WTC11 (cell line): ENCODE results near the gene NFS1. TPM values are rescaled to one million over a fixed set of nuclear protein-coding genes. Genes with fewer than 3 reads are reported as not detected.

Experiments
- ATAC-seq: fragments of 200-7000 bp; cut with Tn5 transposase; 2 replicates; pipeline ENCODE4 v1.10.0; 2021; ENCODE audit warnings: mild to moderate bottlenecking, moderate library complexity
- CTCF ChIA-PET: fragments of 300-600 bp; sonication (Branson Sonifier 250); formaldehyde crosslinking; loops from one replicate; lab custom pipeline; 2021; ENCODE audit warnings: antibody characterized with exemption; lab: Charles Lee
- POLR2A ChIA-PET: fragments of 350-600 bp; sonication (Branson Sonifier 250); formaldehyde crosslinking; loops from one replicate; lab custom pipeline; 2021; ENCODE audit warnings: antibody characterized with exemption; lab: Charles Lee
- DNase-seq: peaks from one replicate; pipeline ENCODE4 v3.0.0; 2021; ENCODE audit warnings: low spot score
- H3K27ac Mint-ChIP-seq: 2 replicates; pipeline ENCODE4 v1.8.0; 2021; ENCODE audit warnings: mixed read lengths
- H3K27me3 Mint-ChIP-seq: 2 replicates; pipeline ENCODE4 v1.8.0; 2021; ENCODE audit warnings: low read depth, mild to moderate bottlenecking, moderate library complexity, mixed read lengths
- H3K36me3 Mint-ChIP-seq: 2 replicates; pipeline ENCODE4 v1.8.0; 2021; ENCODE audit warnings: mixed read lengths
- H3K4me1 Mint-ChIP-seq: 2 replicates; pipeline ENCODE4 v1.8.0; 2022; ENCODE audit warnings: mixed read lengths
- H3K4me3 Mint-ChIP-seq: 2 replicates; pipeline ENCODE4 v1.8.0; 2021; ENCODE audit warnings: mild to moderate bottlenecking, moderate library complexity, mixed read lengths
- H3K9me3 Mint-ChIP-seq: 2 replicates; pipeline ENCODE4 v1.8.0; 2021; ENCODE audit warnings: mixed read lengths
- ELF4 ChIP-seq: sonication (generic); formaldehyde crosslinking; IDR thresholded peaks from 2 replicates; pipeline ENCODE4 v1.8.1; 2022; ENCODE audit warnings: low read depth, mild to moderate bottlenecking, moderate library complexity, missing genetic modification reagents
- ESRRA ChIP-seq: sonication (generic); formaldehyde crosslinking; IDR thresholded peaks from 2 replicates; pipeline ENCODE4 v1.8.1; 2022; ENCODE audit warnings: mild to moderate bottlenecking, missing genetic modification reagents, borderline replicate concordance
- GABPB1 ChIP-seq: sonication (generic); formaldehyde crosslinking; IDR thresholded peaks from 2 replicates; pipeline ENCODE4 v1.8.1; 2023; ENCODE audit warnings: mild to moderate bottlenecking, missing genetic modification reagents
- GRHL2 ChIP-seq: fragments of 250-450 bp; sonication (Bioruptor Pico); IDR thresholded peaks from 2 replicates; pipeline ENCODE4 v1.8.0; 2022; ENCODE audit warnings: mild to moderate bottlenecking, moderate library complexity; ENCODE audit not compliant: insufficient replicate concordance, severe bottlenecking
- MXD4 ChIP-seq: fragments of 250-450 bp; sonication (Bioruptor Pico); IDR thresholded peaks from 2 replicates; pipeline ENCODE4 v1.8.0; 2021; ENCODE audit warnings: mild to moderate bottlenecking, moderate library complexity, borderline replicate concordance
- MYBL2 ChIP-seq: sonication (generic); formaldehyde crosslinking; IDR thresholded peaks from 2 replicates; pipeline ENCODE4 v1.8.1; 2023; ENCODE audit warnings: mild to moderate bottlenecking, moderate library complexity, missing genetic modification reagents
- PRRX2 ChIP-seq: fragments of 250-450 bp; sonication (Bioruptor Pico); IDR thresholded peaks from 2 replicates; pipeline ENCODE4 v1.8.0; 2021; ENCODE audit warnings: mild to moderate bottlenecking
- SMAD3 ChIP-seq: sonication (generic); formaldehyde crosslinking; IDR thresholded peaks from 2 replicates; pipeline ENCODE4 v1.8.0; 2022; ENCODE audit warnings: missing genetic modification reagents, mild to moderate bottlenecking, borderline replicate concordance
- ZBTB21 ChIP-seq: sonication (generic); formaldehyde crosslinking; IDR thresholded peaks from 2 replicates; pipeline ENCODE4 v1.8.1; 2023; ENCODE audit warnings: mild to moderate bottlenecking, missing genetic modification reagents, borderline replicate concordance
- ZNF423 ChIP-seq: fragments of 250-450 bp; sonication (Bioruptor Pico); IDR thresholded peaks from 2 replicates; pipeline ENCODE4 v2.1.2; 2022; ENCODE audit warnings: mild to moderate bottlenecking, moderate library complexity
- total RNA-seq: library from RNA; stranded (reverse); gene quantifications from 3 replicates; pipeline ENCODE4 v1.2.3, GENCODE V29; 2021
- TF ChIP-seq, protein P1 (sequence below): sonication (generic); formaldehyde crosslinking; IDR thresholded peaks from 2 replicates; pipeline ENCODE4 v1.8.1; 2023; ENCODE audit warnings: mild to moderate bottlenecking, missing genetic modification reagents
- TF ChIP-seq, protein P2 (sequence below): sonication (generic); formaldehyde crosslinking; conservative IDR thresholded peaks from 2 replicates; pipeline ENCODE4 v1.8.1; 2022; ENCODE audit warnings: mild to moderate bottlenecking, missing genetic modification reagents
- TF ChIP-seq, protein P3 (sequence below): sonication (generic); formaldehyde crosslinking; IDR thresholded peaks from 2 replicates; pipeline ENCODE4 v1.8.1; 2023; ENCODE audit warnings: mild to moderate bottlenecking, missing genetic modification reagents, moderate library complexity
- TF ChIP-seq, protein P4 (sequence below): sonication (generic); formaldehyde crosslinking; IDR thresholded peaks from 2 replicates; pipeline ENCODE4 v1.8.1; 2023; ENCODE audit warnings: mild to moderate bottlenecking, missing genetic modification reagents
- TF ChIP-seq, protein P5 (sequence below): sonication (generic); formaldehyde crosslinking; IDR thresholded peaks from 2 replicates; pipeline ENCODE4 v1.8.1; 2022; ENCODE audit warnings: missing genetic modification reagents, borderline replicate concordance
- TF ChIP-seq, protein P6 (sequence below): sonication (generic); formaldehyde crosslinking; IDR thresholded peaks from 2 replicates; pipeline ENCODE4 v1.8.0; 2023; ENCODE audit warnings: mild to moderate bottlenecking, missing genetic modification reagents

The NFS1 gene
- total RNA-seq, 1 experiment from 2014 or later = 36.1 TPM

DNA sequence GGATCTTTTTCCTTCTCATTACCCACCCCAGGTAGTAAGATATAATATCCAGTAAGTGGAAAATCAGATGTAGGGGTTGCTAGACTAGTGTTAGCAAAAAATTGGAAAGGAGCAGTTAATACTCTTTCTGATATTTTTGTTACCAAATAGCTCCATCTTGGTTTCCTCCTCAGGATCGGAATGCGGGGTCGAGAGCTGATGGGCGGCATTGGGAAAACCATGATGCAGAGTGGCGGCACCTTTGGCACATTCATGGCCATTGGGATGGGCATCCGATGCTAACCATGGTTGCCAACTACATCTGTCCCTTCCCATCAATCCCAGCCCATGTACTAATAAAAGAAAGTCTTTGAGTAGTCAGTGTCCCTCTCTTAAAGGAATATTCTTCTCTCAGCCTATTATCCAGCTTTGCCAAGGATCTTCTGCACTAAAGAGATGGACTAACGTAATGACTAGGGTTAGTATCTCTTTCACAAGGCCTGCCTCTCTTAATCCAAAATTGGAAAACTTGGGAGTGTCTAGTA lies 1.5 kb upstream of the NFS1 start (continued):
- TF ChIP-seq PRRX2 (CRISPR knock-in tag) (no peak), GRHL2 (CRISPR knock-in tag) (no peak)
- TF ChIP-seq, protein P1, sequence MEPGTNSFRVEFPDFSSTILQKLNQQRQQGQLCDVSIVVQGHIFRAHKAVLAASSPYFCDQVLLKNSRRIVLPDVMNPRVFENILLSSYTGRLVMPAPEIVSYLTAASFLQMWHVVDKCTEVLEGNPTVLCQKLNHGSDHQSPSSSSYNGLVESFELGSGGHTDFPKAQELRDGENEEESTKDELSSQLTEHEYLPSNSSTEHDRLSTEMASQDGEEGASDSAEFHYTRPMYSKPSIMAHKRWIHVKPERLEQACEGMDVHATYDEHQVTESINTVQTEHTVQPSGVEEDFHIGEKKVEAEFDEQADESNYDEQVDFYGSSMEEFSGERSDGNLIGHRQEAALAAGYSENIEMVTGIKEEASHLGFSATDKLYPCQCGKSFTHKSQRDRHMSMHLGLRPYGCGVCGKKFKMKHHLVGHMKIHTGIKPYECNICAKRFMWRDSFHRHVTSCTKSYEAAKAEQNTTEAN (CRISPR knock-in tag) = no peak

DNA sequence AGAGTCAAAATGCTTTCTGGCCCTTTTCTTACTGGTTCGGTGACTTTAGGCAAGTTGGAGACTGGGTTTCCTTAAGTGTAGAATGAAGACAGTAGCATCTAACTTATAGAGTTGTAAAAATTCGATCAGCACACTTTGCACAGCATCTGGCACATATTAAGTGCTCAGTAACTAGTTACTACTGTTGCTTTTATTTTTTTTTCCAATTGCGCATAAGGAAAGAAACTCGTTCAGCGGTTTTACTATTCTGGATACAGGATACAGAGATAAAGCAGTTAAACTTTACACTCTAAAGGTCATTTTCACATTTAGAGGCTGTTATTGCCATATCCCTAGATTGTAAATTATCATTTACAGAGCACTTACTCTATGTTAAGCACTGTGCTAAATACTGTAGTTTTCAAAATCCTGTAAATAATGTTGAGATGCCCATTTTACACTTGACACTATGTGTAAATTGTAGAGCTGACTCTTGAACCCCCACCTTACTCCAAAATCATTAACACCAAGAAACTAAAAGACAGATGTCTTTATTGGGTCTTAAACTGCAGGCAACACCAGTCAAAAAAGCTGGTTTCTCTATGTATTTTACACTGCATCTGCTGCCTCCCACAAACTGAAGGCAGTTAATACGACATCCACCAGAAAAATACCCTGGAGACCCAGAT lies 939 bp upstream of the NFS1 start:
- POLR2A ChIA-PET = interaction anchor here (1.1 to 1.7 kb wide), 4 partner anchors 42 to 254 kb away, joined by 4 to 6 read pairs (median 4); partner anchors contain the start of genes RBM39 and SCAND1
- Mint-ChIP-seq H3K4me3 (peak overlapping the region; percentile 93), H3K36me3 (peaks cover 32% of the 10 kb centered on the region), H3K9me3 (no peaks in the 10 kb centered on the region), H3K4me1 (peaks cover 19% of the 10 kb centered on the region), H3K27me3 (no peaks in the 10 kb centered on the region), H3K27ac (peak overlapping the region; percentile 96)
- CTCF ChIA-PET = interaction anchor here (0.8 to 1.2 kb wide), 3 partner anchors 42 to 255 kb away, joined by 3 to 4 read pairs (median 3); partner anchors contain the start of genes RBM39 and SCAND1
- TF ChIP-seq, protein P2, sequence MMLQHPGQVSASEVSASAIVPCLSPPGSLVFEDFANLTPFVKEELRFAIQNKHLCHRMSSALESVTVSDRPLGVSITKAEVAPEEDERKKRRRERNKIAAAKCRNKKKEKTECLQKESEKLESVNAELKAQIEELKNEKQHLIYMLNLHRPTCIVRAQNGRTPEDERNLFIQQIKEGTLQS = no peak
- TF ChIP-seq ZNF423 (CRISPR knock-in tag) = no peak
- no peak for TF ChIP-seq MXD4 (CRISPR knock-in tag)
- no peak for TF ChIP-seq ZBTB21
- TF ChIP-seq ELF4 (CRISPR knock-in tag) = no peak
- TF ChIP-seq, protein P3, sequence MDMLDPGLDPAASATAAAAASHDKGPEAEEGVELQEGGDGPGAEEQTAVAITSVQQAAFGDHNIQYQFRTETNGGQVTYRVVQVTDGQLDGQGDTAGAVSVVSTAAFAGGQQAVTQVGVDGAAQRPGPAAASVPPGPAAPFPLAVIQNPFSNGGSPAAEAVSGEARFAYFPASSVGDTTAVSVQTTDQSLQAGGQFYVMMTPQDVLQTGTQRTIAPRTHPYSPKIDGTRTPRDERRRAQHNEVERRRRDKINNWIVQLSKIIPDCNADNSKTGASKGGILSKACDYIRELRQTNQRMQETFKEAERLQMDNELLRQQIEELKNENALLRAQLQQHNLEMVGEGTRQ (CRISPR knock-in tag) = no peak
- TF ChIP-seq, protein P4, sequence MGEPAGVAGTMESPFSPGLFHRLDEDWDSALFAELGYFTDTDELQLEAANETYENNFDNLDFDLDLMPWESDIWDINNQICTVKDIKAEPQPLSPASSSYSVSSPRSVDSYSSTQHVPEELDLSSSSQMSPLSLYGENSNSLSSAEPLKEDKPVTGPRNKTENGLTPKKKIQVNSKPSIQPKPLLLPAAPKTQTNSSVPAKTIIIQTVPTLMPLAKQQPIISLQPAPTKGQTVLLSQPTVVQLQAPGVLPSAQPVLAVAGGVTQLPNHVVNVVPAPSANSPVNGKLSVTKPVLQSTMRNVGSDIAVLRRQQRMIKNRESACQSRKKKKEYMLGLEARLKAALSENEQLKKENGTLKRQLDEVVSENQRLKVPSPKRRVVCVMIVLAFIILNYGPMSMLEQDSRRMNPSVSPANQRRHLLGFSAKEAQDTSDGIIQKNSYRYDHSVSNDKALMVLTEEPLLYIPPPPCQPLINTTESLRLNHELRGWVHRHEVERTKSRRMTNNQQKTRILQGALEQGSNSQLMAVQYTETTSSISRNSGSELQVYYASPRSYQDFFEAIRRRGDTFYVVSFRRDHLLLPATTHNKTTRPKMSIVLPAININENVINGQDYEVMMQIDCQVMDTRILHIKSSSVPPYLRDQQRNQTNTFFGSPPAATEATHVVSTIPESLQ = no peak
- no peak for TF ChIP-seq SMAD3 (CRISPR knock-in tag)
- DNase-seq (no peak), ATAC-seq (no peak)

DNA sequence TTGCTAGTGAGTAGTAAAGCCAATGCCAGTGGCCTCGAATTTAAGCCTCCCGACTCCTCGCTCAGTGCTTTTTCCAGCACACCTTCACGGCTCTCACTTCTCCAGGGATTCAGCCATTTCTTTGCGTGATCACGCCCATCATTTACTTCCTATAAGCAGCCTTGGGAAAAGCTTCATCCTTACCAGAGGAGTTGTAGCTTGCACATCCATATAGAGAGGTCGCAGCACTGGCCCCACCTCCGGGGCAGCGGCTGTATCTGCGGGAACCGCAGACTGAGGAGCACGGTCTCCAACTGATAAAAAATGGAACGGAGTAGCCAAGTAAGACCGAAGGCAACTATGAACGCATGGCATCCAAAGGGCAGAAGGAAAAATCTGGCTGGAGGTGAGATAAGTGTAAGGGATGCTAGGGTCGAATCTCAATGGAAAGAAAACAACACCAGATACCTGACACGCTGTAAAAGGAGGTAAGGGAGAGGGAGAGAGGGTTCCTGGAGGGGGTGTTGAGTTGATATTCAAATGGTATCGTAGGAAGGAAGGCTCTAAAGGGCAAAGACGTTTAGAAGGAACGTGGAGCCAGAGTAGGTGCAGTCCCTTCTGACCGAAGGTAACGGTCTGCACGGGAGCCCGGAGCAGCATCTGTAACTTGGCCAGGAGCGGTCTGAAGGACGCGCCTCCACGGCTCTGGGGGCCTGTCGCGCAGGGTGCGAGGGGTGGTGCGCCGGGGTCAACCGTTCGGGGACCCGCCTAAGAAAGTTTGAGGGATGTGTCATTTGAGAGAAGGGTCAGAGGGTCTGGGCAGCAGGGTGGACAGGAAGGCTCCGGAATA lies 640 bp downstream of the NFS1 start:
- POLR2A ChIA-PET = interaction anchor here (0.9 to 1.7 kb wide), 5 partner anchors 44 to 256 kb away, joined by 3 to 6 read pairs (median 3); partner anchors contain the start of genes ERGIC3, RBM39, SCAND1 and SPAG4
- H3K9me3 Mint-ChIP-seq = no peaks in the 10 kb centered on the region
- TF ChIP-seq, protein P5, sequence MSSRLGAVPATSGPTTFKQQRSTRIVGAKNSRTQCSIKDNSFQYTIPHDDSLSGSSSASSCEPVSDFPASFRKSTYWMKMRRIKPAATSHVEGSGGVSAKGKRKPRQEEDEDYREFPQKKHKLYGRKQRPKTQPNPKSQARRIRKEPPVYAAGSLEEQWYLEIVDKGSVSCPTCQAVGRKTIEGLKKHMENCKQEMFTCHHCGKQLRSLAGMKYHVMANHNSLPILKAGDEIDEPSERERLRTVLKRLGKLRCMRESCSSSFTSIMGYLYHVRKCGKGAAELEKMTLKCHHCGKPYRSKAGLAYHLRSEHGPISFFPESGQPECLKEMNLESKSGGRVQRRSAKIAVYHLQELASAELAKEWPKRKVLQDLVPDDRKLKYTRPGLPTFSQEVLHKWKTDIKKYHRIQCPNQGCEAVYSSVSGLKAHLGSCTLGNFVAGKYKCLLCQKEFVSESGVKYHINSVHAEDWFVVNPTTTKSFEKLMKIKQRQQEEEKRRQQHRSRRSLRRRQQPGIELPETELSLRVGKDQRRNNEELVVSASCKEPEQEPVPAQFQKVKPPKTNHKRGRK (CRISPR knock-in tag) = no peak
- TF ChIP-seq MYBL2 = 0 out of 2 replicates have a peak, but pooled peaks have one; percentile 11
- no peak; the same call in 1 of the 2 replicates for TF ChIP-seq GABPB1
- no peak for TF ChIP-seq MXD4 (CRISPR knock-in tag)
- TF ChIP-seq, protein P6, sequence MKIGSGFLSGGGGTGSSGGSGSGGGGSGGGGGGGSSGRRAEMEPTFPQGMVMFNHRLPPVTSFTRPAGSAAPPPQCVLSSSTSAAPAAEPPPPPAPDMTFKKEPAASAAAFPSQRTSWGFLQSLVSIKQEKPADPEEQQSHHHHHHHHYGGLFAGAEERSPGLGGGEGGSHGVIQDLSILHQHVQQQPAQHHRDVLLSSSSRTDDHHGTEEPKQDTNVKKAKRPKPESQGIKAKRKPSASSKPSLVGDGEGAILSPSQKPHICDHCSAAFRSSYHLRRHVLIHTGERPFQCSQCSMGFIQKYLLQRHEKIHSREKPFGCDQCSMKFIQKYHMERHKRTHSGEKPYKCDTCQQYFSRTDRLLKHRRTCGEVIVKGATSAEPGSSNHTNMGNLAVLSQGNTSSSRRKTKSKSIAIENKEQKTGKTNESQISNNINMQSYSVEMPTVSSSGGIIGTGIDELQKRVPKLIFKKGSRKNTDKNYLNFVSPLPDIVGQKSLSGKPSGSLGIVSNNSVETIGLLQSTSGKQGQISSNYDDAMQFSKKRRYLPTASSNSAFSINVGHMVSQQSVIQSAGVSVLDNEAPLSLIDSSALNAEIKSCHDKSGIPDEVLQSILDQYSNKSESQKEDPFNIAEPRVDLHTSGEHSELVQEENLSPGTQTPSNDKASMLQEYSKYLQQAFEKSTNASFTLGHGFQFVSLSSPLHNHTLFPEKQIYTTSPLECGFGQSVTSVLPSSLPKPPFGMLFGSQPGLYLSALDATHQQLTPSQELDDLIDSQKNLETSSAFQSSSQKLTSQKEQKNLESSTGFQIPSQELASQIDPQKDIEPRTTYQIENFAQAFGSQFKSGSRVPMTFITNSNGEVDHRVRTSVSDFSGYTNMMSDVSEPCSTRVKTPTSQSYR = 0 out of 2 replicates have a peak, but pooled peaks have one; percentile 8
- no peak for TF ChIP-seq ESRRA (CRISPR knock-in tag)

More for the DNA sequence above, 640 bp downstream of the NFS1 start:
- H3K4me3 Mint-ChIP-seq = peak overlapping the region; percentile 93
- no peaks in the 10 kb centered on the region for H3K27me3 Mint-ChIP-seq
- CTCF ChIA-PET = interaction anchor here (1.5 kb wide), 1 partner anchor 130 kb away, joined by 3 read pairs; no protein-coding TSS in a partner anchor
- ATAC-seq = peak; percentile 16
- DNase-seq = no peak
- H3K36me3 Mint-ChIP-seq = peaks cover 18% of the 10 kb centered on the region
- H3K4me1 Mint-ChIP-seq = peaks cover 19% of the 10 kb centered on the region
- H3K27ac Mint-ChIP-seq = peak overlapping the region; percentile 76
